H1 (cell line): ENCODE results near the gene ZKSCAN8. TPM values are rescaled to one million over a fixed set of nuclear protein-coding genes. Genes with fewer than 3 reads are reported as not detected.

ENCODE experiments used
- CBX5 ChIP-seq: fragments of 300-800, 300-1000 bp; sonication (generic); IDR thresholded peaks from 2 replicates; pipeline ENCODE4 v1.7.1; 2016; ENCODE audit warnings: antibody characterized with exemption, low read length, low read depth
- CHD7 ChIP-seq: fragments of 300-600 bp; sonication (generic); IDR thresholded peaks from 2 replicates; pipeline ENCODE4 v1.7.1; 2012; ENCODE audit warnings: low read length, moderate library complexity, mild to moderate bottlenecking, inconsistent platforms; ENCODE audit not compliant: insufficient replicate concordance
- polyA plus RNA-seq, 7 experiments: library from polyadenylated mRNA; depleted of rRNA in 3 of 7; stranded (reverse) in 5 of 7; unstranded in 2 of 7; fragments of >200 nt in 5 of 7; fragments of 200-250 nt in 2 of 7; gene quantifications; 1 replicate in 5 of 7; 2 replicates in 1 of 7; 4 replicates in 1 of 7; pipeline versions ENCODE4 v1.2.1 to v1.2.3, GENCODE V29; 2011 to 2013; ENCODE audit warnings: missing spikeins in 2 of 7, mixed read lengths in 2 of 7
- total RNA-seq: library from RNA; stranded (reverse); fragmentation: NEBNext Ultra II Directional; extraction: Animal tissue kit (Norgen Biotek cat#: 25700); gene quantifications from 2 replicates; pipeline ENCODE4 v1.2.1, GENCODE V29; 2021

Gene ZKSCAN8
- total and polyA plus RNA-seq, 2 of the 8 experiments (the other 6 are each of a cell fraction or from before 2014, with no cell fraction given): 10.7 to 24.1 TPM

DNA sequence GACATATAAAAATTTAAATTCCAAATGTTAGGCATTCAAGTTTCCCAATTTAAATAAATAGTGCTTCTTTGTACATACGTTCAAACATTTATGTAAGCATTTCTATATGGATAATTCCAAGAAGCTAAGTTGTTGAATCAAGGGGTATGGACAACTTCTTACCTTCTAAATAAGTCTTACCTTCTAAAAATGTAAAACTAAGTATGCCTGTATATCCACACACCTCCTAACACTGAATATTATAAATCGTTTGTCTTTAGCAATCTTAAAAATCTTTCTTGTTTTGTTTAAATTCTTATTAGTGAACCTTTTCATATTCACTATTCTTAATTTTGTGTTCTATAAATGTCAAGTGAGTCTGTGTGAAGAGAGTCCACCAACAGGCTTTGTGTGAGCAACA is 19.8 kb upstream of the ZKSCAN8 start (continued):
- TF ChIP-seq CHD7 (no peak), CBX5 (no peak)
